Panc1 (cell line): ENCODE data around the gene S100A2. TPM values are rescaled to one million over a fixed set of nuclear protein-coding genes. Genes with fewer than 3 reads are reported as not detected.
"Not testable (repeated sequence)": the region's sequence is repeated elsewhere in the genome, so short reads cannot be mapped to it uniquely, and the experiment has no call there.

Experiments used
- ATAC-seq: fragments of 200-7000 bp; cut with Tn5 transposase; 2 replicates; pipeline ENCODE4 v1.9.1; 2020; ENCODE audit warnings: mild to moderate bottlenecking, moderate library complexity
- BruUV-seq: library from RNA; stranded (reverse); fragments of 400-500 nt; replicated peaks from 2 replicates; lab custom pipeline; 2021; lab: Mats Ljungman, UMichigan
- CTCF ChIA-PET: fragments of 300-600 bp; sonication (Branson Sonifier 250); formaldehyde crosslinking; loops from one replicate; lab custom pipeline; 2022; ENCODE audit warnings: antibody characterized with exemption; lab: Charles Lee
- POLR2A ChIA-PET: fragments of 300-600 bp; sonication (Branson Sonifier 250); formaldehyde crosslinking; loops from one replicate; lab custom pipeline; 2022; ENCODE audit warnings: antibody characterized with exemption; lab: Charles Lee
- DNase-seq: peaks from one replicate; pipeline ENCODE4 v3.0.0-alpha.2; 2010; ENCODE audit warnings: low read depth, low spot score
- H3K27ac ChIP-seq: 2 replicates; pipeline ENCODE4 v1.5.1; 2011; ENCODE audit warnings: mild to moderate bottlenecking, low read length, inconsistent platforms
- H3K27me3 ChIP-seq: fragments of 200-500 bp; sonication (Bioruptor generic); 2 replicates; pipeline ENCODE4 v1.6.0; 2014; ENCODE audit warnings: low read length, inconsistent platforms; ENCODE audit not compliant: control insufficient read depth, insufficient read depth
- H3K36me3 ChIP-seq: fragments of 200-500 bp; sonication (Bioruptor generic); 2 replicates; pipeline ENCODE4 v1.5.1; 2014; ENCODE audit warnings: inconsistent platforms, mild to moderate bottlenecking, low read length, moderate library complexity; ENCODE audit not compliant: control insufficient read depth, insufficient read depth
- H3K4me1 ChIP-seq: 2 replicates; pipeline ENCODE4 v1.5.1; 2011; ENCODE audit warnings: inconsistent platforms, mild to moderate bottlenecking, low read length, moderate library complexity; ENCODE audit not compliant: control insufficient read depth, insufficient read depth
- H3K4me3 ChIP-seq, 2 experiments: 2 replicates each; pipeline ENCODE4 v1.5.1; 2011 to 2012; ENCODE audit warnings: low read depth in 2 of 2, low read length in 2 of 2, mild to moderate bottlenecking in 2 of 2, inconsistent platforms in 1 of 2, moderate library complexity in 1 of 2
- H3K9me3 ChIP-seq: fragments of 200-500 bp; sonication (Bioruptor generic); 2 replicates; pipeline ENCODE4 v1.5.1; 2014; ENCODE audit warnings: low read depth, mild to moderate bottlenecking, inconsistent platforms, low read length, moderate library complexity; ENCODE audit not compliant: control insufficient read depth, insufficient read depth
- POLR2AphosphoS5 ChIP-seq: IDR thresholded peaks from 2 replicates; pipeline ENCODE4 v1.6.1; 2012; ENCODE audit warnings: mild to moderate bottlenecking, low read depth, low read length, moderate library complexity
- SIN3A ChIP-seq: IDR thresholded peaks from 2 replicates; pipeline ENCODE4 v1.6.1; 2012; ENCODE audit warnings: low read depth, mild to moderate bottlenecking, low read length, moderate library complexity, borderline replicate concordance; ENCODE audit not compliant: insufficient read depth
- TCF7L2 ChIP-seq: IDR thresholded peaks from 2 replicates; pipeline ENCODE4 v1.6.1; 2011; ENCODE audit warnings: mild to moderate bottlenecking, low read depth, low read length, inconsistent platforms
- in situ Hi-C: cut with HindIII; loops from 2 replicates; pipeline ENCODE4 v1.10.0; 2016; ENCODE audit warnings: low sequenced_read_pairs, low pct_unique_long_range_greater_than_20kb
- intact Hi-C: fragments of 100-400 bp; cut with micrococcal nuclease; formaldehyde crosslinking; loops from one replicate; pipeline ENCODE4 v1.10.0; 2022; ENCODE audit not compliant: unreplicated experiment
- total RNA-seq: library from RNA; stranded (reverse); gene quantifications from one replicate; pipeline ENCODE4 v1.2.1, GENCODE V29; 2021; ENCODE audit not compliant: unreplicated experiment
- TF ChIP-seq, protein P1 (sequence below): fragments of 450-650 bp; IDR thresholded peaks from 2 replicates; pipeline ENCODE4 v1.5.1; 2017; ENCODE audit warnings: mild to moderate bottlenecking
- TF ChIP-seq, protein P2 (sequence below), 2 experiments: IDR thresholded peaks; 2 replicates each; pipeline ENCODE4 v1.6.1; 2011 to 2012; ENCODE audit warnings: low read depth in 2 of 2, control low read depth in 1 of 2, low read length in 1 of 2, mild to moderate bottlenecking in 1 of 2, moderate library complexity in 1 of 2; ENCODE audit not compliant: insufficient read depth in 1 of 2

Gene S100A2
- total RNA-seq, 1 experiment from 2014 or later: 6.2 TPM

DNA sequence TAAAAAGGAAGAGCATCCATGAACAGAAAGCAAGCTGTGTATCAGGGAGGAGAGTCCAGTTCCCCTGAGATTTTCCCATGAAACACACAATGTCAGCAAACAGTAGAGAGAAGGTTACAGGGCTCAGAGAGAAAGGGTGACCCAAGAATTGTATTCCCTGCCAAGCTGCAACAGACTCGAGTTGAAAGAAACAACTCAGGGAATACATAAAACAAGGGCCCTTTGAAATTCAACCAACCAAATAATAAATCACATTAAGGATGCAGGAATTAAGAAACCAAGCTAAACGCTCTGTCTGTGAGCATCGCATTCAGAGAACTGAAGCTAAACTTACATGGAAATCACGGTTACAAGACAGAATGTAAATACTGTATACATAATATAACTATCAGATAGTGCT lies 27.1 kb upstream of the S100A2 start:
- CTCF ChIA-PET: no interaction called here
- H3K4me1 ChIP-seq: no peaks in the 10 kb centered on the region
- ATAC-seq: no peak

DNA sequence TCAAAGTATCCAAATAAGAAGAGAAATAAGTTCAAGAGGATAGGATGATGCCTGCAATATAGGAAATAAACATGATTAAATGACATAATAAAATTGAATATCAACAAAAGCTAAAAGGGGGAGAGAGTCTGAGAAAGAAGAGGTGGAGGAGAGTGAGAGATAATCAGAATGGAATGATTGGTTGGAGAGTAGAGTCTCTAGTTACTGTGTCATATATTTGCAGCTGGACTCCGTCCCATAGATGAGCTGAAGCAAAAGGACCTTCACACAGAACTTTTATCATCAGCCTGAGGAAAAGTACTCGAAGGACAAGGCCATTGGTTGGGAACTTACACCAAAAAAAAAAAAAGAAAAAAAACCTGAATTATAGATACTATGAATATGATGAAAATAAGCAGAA lies 22.8 kb upstream of the S100A2 start:
- no peak for TF ChIP-seq TCF7L2
- TF ChIP-seq, protein P1, sequence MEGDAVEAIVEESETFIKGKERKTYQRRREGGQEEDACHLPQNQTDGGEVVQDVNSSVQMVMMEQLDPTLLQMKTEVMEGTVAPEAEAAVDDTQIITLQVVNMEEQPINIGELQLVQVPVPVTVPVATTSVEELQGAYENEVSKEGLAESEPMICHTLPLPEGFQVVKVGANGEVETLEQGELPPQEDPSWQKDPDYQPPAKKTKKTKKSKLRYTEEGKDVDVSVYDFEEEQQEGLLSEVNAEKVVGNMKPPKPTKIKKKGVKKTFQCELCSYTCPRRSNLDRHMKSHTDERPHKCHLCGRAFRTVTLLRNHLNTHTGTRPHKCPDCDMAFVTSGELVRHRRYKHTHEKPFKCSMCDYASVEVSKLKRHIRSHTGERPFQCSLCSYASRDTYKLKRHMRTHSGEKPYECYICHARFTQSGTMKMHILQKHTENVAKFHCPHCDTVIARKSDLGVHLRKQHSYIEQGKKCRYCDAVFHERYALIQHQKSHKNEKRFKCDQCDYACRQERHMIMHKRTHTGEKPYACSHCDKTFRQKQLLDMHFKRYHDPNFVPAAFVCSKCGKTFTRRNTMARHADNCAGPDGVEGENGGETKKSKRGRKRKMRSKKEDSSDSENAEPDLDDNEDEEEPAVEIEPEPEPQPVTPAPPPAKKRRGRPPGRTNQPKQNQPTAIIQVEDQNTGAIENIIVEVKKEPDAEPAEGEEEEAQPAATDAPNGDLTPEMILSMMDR: no peak
- TF ChIP-seq SIN3A: no peak
- H3K4me1 ChIP-seq: no peaks in the 10 kb centered on the region
- H3K27ac ChIP-seq: no peak overlapping the region
- no peak overlapping the region for H3K4me3 ChIP-seq
- ATAC-seq (no peak), DNase-seq (no peak)
- ChIA-PET POLR2A (interaction anchor here (0.7 kb wide), 1 partner anchor 11 kb away, joined by 4 read pairs; no protein-coding TSS in a partner anchor), CTCF (interaction anchor here (0.7 kb wide), 1 partner anchor 377 kb away, joined by 5 read pairs; no protein-coding TSS in a partner anchor)
- no TSS peak for BruUV-seq
- in situ Hi-C loops (no loop called here), intact Hi-C loops (no loop called here)
- H3K9me3 ChIP-seq: no peaks in the 10 kb centered on the region
- H3K36me3 ChIP-seq: no peaks in the 10 kb centered on the region
- H3K27me3 ChIP-seq: no peaks in the 10 kb centered on the region

More for the DNA sequence above, 27.1 kb upstream of the S100A2 start:
- DNase-seq: no peak
- POLR2A ChIA-PET: no interaction called here
- H3K27ac ChIP-seq: no peak overlapping the region
- in situ Hi-C loops (no loop called here), intact Hi-C loops (no loop called here)
- no peak overlapping the region for H3K4me3 ChIP-seq
- TF ChIP-seq, protein P2, sequence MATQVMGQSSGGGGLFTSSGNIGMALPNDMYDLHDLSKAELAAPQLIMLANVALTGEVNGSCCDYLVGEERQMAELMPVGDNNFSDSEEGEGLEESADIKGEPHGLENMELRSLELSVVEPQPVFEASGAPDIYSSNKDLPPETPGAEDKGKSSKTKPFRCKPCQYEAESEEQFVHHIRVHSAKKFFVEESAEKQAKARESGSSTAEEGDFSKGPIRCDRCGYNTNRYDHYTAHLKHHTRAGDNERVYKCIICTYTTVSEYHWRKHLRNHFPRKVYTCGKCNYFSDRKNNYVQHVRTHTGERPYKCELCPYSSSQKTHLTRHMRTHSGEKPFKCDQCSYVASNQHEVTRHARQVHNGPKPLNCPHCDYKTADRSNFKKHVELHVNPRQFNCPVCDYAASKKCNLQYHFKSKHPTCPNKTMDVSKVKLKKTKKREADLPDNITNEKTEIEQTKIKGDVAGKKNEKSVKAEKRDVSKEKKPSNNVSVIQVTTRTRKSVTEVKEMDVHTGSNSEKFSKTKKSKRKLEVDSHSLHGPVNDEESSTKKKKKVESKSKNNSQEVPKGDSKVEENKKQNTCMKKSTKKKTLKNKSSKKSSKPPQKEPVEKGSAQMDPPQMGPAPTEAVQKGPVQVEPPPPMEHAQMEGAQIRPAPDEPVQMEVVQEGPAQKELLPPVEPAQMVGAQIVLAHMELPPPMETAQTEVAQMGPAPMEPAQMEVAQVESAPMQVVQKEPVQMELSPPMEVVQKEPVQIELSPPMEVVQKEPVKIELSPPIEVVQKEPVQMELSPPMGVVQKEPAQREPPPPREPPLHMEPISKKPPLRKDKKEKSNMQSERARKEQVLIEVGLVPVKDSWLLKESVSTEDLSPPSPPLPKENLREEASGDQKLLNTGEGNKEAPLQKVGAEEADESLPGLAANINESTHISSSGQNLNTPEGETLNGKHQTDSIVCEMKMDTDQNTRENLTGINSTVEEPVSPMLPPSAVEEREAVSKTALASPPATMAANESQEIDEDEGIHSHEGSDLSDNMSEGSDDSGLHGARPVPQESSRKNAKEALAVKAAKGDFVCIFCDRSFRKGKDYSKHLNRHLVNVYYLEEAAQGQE (IDR thresholded peaks at IDR 0.05; ENCODE audit: insufficient read depth in 1 of 2, low read depth in 2 of 2, low read length in 1 of 2): no peak
- TF ChIP-seq SIN3A (no peak), POLR2AphosphoS5 (no peak), TCF7L2 (no peak)
- TF ChIP-seq, protein P1: no peak
- no peaks in the 10 kb centered on the region for H3K27me3 ChIP-seq
- BruUV-seq: no TSS peak
- no peaks in the 10 kb centered on the region for H3K9me3 ChIP-seq
- no peaks in the 10 kb centered on the region for H3K36me3 ChIP-seq

DNA sequence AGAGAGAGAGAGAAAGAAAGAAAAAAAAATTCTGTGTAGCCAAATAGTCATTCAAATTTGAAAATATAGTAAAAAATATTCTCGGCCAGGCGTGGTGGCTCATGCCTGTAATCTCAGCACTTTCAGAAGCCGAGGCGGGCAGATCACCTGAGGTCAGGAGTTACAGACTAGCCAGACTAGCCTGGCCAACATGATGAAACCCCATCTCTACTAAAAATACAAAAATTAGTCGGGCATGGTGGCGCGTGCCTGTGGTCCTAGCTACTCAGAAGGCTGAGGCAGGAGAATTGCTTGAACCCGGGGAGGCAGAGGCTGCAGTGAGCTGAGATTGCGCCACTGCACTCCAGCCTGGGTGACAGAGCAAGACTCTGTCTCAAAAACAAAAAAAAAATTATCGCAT lies 22.4 kb upstream of the S100A2 start:
- in situ Hi-C loops, H3K4me3 ChIP-seq, BruUV-seq, intact Hi-C loops, H3K27me3 ChIP-seq, H3K9me3 ChIP-seq, DNase-seq, H3K4me1 ChIP-seq, ATAC-seq, H3K36me3 ChIP-seq, H3K27ac ChIP-seq: not testable (repeated sequence)
- CTCF ChIA-PET: interaction anchor here (0.7 kb wide), 1 partner anchor 378 kb away, joined by 5 read pairs; no protein-coding TSS in a partner anchor
- POLR2A ChIA-PET: interaction anchor here (0.7 kb wide), 1 partner anchor 10 kb away, joined by 4 read pairs; no protein-coding TSS in a partner anchor
